Esophagus squamous epithelium (tissue), 4 donors: Measurements from ENCODE around the gene CASK.

Experiments
- POLR2A ChIP-seq, 4 donors: fragments of 450-650 bp; IDR thresholded peaks; one replicate each; pipeline ENCODE4 v1.6.1; 2017; ENCODE audit warnings: antibody characterized with exemption in 4 of 4, mild to moderate bottlenecking in 4 of 4, moderate library complexity in 3 of 4
- TF ChIP-seq, protein P1 (sequence below), 6 experiments: fragments of 450-650 bp in 4 of 6; fragments of 200-600 bp in 2 of 6; sonication (generic) in 2 of 6; IDR thresholded peaks; one replicate each; pipeline ENCODE4 v1.5.1; 2016 to 2019; ENCODE audit warnings: antibody characterized with exemption in 6 of 6, mild to moderate bottlenecking in 4 of 6, moderate library complexity in 4 of 6

DNA sequence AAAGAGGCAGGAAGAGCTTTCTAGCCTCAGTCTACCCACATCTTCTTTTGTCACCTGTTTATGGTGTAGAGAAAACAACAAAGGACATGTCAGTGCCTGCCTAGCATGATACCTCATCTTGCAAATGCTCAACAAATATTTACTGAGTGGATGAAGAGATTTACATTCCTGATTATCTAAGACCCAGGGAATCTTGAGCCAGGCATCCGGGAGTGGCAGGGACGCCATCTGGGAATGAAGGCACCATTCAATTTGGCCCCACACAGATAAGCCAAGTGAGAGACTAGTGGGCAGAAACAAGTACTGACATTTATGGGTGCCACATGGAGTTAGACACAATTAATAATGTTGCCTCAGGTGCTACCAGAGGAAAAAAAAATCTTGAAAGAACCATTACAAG, 36.8 kb upstream of the CASK start:
- TF ChIP-seq, protein P1, sequence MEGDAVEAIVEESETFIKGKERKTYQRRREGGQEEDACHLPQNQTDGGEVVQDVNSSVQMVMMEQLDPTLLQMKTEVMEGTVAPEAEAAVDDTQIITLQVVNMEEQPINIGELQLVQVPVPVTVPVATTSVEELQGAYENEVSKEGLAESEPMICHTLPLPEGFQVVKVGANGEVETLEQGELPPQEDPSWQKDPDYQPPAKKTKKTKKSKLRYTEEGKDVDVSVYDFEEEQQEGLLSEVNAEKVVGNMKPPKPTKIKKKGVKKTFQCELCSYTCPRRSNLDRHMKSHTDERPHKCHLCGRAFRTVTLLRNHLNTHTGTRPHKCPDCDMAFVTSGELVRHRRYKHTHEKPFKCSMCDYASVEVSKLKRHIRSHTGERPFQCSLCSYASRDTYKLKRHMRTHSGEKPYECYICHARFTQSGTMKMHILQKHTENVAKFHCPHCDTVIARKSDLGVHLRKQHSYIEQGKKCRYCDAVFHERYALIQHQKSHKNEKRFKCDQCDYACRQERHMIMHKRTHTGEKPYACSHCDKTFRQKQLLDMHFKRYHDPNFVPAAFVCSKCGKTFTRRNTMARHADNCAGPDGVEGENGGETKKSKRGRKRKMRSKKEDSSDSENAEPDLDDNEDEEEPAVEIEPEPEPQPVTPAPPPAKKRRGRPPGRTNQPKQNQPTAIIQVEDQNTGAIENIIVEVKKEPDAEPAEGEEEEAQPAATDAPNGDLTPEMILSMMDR (IDR thresholded peaks at IDR 0.05), result no peak
- TF ChIP-seq POLR2A (IDR thresholded peaks at IDR 0.05), result no peak
